HG02759 (cell line): ENCODE data around the gene CCDC87.
"Not testable (repeated sequence)": the region's sequence is repeated elsewhere in the genome, so short reads cannot be mapped to it uniquely, and the experiment has no call there.

Source experiments
- ATAC-seq: cut with Tn5 transposase; IDR thresholded peaks from one replicate; pipeline ENCODE4 v1.9.1; 2021; ENCODE audit warnings: mild to moderate bottlenecking, moderate library complexity; ENCODE audit not compliant: unreplicated experiment

The CCDC87 gene

DNA sequence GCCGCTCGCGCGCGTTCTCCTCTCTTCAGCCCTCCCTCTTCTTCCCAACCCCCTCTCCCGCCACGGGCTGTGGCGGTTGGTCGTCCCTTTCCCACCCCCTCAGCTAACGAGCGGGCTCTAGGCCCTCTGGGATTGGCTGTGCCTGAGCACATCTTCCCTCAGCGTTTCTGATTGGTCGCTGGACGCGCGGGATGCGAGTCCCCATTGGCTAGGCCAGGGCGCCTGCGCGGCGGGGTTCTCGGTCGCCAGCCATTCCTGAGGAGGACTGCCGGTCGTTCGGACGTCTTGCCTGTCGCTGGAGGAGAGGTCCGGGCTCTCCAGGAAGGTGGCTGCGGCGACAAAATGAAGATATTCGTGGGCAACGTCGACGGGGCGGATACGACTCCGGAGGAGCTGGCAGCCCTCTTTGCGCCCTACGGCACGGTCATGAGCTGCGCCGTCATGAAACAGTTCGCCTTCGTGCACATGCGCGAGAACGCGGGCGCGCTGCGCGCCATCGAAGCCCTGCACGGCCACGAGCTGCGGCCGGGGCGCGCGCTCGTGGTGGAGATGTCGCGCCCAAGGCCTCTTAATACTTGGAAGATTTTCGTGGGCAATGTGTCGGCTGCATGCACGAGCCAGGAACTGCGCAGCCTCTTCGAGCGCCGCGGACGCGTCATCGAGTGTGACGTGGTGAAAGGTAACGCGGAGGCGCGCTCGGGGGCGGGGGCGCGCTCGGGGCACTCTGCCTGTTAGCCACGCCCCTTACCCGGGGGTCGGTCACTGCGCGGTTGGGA lies 23.7 kb upstream of the CCDC87 start, which contains the start of gene RBM14:
Gene RBM14, plus strand, starts transcription at position 252 of the 776 bp plus-strand sequence. Its CDS starts 91 bp downstream, at position 343.
- peak; percentile 91 for ATAC-seq

DNA sequence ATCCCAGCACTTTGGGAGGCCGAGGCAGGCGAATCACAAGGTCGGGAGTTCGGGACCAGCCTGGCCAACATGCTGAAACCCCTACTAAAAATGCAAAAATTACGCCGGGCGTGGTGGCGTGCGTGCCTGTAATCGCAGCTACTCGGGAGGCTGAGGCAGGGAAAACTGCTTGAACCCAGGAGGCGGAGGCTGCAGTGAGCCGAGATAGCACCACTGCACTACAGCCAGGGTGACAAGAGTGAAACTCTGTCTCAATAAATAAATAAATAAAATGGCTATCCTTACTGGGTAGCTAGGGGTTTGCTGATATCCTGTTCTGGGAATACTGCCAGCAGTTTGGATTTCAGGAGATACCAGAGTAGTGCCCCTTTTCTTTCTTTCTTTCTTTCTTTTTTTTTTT lies 21.2 kb upstream of the CCDC87 start:
- ATAC-seq = no peak

- no peak for ATAC-seq
Observed at GRCh38 chr11:66612458-66612857, 19.6 kb upstream of the CCDC87 start.

DNA sequence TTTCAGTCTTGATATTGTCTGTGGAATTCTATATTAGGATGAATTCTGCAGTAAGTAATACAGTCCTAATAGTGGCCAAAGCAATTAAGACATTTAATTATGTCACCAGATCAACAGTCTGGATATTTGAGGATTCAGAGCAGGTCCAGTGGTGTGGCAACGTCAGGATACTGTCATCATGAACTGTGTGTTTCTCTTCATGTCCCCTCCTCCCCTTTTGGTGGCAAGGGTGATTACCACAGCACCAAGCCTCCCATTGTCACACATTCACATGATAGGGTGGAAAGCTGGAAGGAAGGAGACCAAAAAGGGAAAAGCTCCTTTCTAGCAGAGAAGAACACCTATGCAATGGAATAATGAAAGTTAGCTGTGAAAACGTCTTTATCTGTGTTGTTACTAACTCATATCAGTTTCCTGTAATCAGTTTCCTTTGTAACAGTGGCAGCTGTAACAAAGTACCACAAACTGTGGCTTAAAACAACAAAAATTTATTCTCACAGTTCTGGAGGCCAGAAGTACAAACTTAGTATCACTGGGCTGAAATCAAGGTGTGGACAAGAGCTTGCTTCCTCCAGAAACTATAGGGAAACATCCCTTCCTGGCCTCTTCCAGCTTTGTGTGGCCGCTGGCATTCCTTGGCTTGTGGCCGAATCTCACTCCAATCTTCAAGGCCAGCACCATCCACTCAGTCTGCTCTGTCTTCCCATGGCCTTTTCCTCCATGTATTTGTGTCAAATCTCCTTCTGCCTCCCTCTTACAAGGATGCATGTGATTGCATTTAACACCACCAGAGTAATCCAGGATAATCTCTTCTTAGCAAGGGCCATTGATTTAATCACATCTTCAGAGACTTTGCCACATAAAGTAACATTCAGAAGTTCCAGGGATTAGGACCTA lies 17.1 kb upstream of the CCDC87 start:
- no peak for ATAC-seq

DNA sequence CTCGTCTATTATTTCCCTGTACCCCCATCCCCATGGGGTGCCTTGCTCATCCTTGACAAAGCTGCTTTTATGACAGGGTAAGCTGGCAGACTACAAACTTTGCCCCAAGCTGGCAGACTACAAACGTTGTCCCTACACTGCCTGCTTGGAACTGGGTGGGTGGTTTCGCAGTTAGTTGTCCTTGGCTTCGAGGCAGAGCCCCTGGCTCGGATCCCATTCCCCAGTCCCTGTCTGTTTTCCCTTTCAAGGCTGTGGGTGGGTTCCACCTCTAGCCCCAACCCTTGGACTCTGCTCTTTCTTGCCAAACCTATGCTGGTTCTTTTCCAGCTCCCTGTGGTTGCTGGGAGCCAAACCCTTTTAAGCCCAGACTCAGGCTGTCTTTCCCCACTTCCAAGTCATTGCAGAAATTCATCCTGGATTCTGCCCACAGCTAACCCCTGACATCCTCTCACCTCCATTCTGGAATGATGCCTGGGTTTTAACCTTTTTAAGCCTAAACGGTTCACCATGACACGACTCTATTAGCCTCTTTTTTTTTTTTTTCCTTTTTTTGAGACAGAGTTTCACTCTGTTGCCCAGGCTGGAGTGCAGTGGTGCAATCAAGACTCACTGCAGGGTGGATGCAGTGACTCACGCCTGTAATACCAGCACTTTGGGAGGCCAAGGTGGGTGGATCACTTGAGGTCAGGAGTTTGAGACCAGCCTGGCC lies 14.4 kb upstream of the CCDC87 start:
- ATAC-seq = no peak

GRCh38 chr11:66606608-66607007 lies 13.7 kb upstream of the CCDC87 start:
- not testable (repeated sequence) for ATAC-seq

DNA sequence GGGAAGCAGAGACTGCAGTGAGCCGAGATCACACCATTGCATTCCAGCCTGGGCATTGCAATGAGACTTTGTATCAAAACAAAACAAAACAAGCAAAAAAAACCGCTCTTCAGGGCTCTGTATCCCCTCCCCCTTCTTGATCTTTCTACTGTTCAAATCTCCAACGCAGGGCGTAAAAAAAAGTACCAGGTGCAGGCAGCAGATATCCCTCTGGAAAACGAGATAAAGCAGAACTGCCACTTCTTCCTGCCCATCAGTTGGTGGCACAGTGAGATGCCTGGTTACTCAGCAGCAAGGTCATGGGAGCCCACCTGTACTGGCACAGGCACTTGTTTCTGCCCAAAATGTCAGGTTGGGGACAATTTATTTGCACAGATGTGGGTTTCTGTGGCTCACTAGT lies 11.3 kb upstream of the CCDC87 start:
- no peak for ATAC-seq

DNA sequence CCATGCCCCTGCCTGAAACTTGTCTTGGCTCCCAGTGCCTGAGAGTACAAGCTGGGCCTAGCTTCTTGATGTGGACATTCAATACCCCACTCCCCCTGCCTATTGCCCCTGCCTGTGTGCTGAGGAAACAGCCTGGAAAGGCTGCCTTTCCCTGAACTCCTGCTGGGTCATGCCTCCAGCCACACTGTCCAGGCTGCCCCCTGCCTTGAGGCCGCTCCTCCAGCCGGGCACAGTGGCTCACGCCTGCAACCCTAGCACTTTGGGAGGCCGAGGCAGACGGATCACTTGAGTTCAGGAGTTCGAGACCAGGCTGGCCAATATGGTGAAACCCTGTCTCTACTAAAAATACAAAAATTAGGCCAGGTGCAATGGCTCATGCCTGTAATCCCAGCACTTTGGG lies 10.2 kb upstream of the CCDC87 start:
- no peak for ATAC-seq

DNA sequence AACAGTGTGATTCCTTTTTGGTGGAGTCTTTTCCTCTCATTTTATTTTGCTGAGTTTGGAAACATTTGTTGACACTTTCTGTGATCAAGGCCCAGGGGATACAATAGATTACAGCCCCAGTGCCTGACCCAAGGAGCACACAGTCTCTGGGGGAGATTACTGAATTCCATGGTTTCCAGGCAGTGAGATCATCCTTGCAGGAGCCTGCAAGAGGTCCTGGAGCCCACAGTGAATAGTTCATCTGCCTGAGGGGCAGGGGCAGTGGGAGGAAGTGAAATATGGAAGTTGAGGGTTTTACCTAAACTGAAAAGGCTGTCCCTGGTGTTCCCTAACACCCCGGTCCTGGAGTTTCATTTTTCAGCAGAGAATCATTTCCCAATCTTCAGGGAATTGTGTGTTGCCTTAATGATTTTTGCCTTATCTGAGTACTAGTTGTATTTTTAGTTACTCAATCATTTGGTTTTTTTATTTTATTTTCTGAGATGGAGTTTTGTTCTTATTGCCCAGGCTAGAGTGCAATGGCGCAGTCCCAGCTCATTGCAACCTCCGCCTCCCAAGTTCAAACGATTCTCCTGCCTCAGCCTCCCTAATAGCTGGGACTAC lies 7.9 kb upstream of the CCDC87 start:
- ATAC-seq = no peak

- no peak for ATAC-seq
Observed at GRCh38 chr11:66600219-66600618, 7.4 kb upstream of the CCDC87 start.

DNA sequence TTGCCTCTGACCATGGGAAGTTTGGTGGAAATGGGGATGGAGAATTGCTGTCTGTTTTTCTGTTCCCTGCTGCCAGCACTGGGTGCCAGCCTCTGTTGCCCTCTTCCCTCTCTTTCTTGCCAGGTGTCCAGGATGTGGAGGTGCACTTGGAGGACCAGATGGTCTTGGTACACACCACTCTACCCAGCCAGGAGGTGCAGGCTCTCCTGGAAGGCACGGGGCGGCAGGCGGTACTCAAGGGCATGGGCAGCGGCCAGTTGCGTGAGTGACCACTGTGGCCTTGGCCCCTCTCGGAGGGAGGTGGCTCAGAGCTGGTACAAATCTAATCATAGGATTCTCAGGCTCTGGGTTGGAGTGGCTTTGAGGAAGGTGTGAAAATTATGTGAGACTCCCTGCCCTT lies 6.1 kb upstream of the CCDC87 start:
- no peak for ATAC-seq

DNA sequence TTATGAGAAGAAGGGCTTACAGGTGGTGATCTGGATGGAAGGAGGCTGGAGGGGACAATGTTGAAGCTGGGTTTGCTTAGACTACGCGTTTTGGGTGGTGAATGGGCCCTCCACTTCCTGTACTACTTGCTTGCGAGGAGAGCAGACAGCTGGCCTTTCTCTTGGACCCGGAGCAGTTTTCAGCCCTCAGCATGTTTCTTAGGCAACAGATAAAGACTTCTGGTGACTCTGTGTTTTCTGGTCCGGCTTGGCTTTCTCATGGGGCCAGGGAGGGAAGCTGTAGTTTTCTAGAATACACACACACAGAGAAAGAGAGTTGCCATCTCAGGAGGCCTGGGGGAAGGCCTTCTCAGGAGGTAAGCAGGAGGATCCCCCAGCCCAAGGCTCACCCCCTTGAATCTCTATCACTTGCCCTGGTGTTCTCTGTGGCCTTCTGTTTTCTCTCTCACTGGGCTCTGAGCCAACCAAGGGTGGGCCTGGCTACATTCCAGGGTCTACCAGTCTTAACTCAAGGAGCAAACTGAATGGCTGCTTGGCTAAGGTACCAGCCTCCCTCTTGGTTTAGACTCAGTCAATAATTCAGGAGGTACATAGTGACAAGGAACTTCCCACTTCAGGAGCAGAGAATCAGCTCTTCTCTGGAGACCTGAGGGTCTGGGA lies 2.5 kb upstream of the CCDC87 start:
- no peak for ATAC-seq

DNA sequence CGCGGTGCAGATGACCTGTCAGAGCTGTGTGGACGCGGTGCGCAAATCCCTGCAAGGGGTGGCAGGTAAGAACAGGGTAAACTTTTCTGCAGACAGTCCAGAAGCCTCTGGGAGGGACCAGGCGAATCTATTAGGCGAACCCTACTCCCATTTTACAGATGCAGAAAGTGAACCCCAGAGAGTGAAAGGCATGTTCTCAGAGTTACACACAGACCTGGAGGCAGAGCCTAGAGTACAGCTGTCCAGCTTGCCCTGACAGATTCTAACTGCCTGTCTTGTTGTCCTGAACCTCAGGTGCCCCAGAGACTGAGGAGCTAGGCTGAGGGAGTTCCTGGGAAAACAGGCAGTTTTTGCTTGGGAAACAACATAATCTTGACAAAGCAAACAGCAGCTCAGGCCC lies 787 bp upstream of the CCDC87 start:
- ATAC-seq = no peak

DNA sequence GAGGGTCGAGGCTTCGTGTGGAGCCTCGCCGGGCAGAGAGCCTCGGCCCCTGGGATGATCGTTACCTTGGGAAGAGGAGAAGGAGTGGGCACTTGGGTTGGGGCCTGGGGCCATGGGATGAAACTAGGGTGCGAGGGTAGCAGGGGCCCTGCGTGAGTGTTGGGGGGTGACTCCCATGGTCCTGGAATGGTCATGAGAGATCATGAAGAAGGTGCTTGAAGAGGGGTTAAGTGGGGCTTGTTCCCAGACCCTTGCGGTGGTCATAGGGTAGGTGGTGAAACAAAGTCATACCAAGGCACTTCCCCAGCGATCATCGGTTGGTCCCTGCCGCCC lies 406 bp upstream of the CCDC87 start:
- no peak for ATAC-seq

GRCh38 chr11:66591175-66591574 lies 1.7 kb downstream of the CCDC87 start:
- ATAC-seq = no peak

DNA sequence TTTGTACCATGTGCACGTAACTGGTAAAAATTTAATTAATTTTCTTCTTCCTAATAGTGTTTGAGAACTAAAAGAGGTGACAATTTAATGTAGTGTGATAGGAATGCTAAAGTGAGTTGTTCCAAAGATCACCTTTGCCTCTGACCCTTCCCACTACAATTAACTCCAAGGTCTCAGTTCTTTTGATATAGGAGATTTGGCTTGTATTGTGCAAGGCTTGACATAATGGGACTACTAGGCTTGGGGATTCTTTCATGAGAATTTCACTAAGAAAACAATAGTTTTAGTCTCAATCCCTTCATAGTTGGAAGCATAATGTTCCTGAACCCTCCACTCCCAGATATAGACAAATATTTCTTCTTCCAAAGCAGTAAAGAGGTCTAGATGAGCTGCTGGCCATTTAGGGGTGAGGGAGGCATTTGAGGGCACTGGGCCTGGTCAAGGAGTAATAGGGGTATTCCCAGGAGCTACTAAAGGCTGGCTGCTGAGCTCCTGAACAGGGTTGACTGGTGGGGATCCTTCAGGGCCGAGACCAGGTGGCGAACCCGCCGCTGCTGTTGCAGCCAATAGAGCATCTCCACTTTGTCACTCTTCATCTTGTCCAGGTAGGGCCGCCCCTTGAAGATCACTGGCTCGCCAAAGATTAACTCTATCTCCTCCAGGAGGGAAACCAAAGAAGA lies 2.7 kb downstream of the CCDC87 start:
- no peak for ATAC-seq

GRCh38 chr11:66589315-66589714 lies 3.5 kb downstream of the CCDC87 start:
- ATAC-seq = not testable (repeated sequence)

DNA sequence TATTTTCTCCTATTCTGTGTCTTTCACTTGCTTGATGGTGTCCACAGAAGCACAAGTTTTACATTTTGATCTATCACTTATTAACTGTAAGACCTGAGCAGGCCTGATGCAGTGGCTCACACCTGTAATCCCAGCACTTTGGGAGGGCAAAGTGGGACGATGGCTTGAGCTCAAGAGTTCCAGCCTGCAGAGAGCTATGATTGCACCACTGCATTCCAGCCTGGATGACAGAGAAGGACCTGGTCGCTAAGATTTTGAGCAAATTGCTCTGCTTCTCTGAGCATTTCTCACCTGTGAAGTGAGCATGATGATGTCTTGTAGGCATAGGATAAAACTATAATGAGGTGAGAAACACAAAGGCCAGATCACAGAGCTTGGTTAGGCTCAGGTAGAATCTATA lies 6.7 kb downstream of the CCDC87 start:
- no peak for ATAC-seq

- not testable (repeated sequence) for ATAC-seq
Observed at GRCh38 chr11:66585447-66585846, 7.4 kb downstream of the CCDC87 start.

DNA sequence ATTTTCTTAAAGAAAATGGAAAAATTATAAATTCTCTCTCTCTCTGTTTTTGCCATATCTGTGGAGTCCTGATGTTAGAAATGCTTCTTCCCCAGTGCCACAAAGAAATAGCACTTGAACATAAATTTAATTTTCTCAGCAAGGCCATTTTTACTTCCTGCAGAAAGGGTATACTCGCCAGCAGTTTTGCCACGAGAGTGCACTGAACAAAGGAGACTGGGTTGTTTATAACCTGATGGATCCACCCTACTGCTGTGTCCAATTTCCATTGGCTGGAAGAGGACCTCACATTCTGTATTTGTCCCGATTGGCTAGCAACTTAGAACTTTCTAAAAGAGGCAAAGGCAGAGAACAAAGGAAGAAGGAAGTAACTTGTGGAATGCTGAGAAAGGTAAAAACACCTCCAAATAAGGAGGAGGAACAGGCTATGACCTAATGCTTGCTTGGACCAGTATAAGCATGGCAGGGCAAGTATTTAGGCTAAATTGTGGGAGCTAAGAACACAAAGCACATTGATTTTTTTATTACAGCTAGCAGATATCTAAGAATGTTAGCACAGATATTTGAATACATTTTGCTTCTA lies 10.2 kb downstream of the CCDC87 start:
- ATAC-seq = not testable (repeated sequence)
